GM12872 (cell line): ENCODE results near the gene TRIO.

Experiments used
- CTCF ChIP-seq: IDR thresholded peaks from 3 replicates; pipeline ENCODE4 v1.5.1; 2011; ENCODE audit warnings: low read depth, mild to moderate bottlenecking, low read length, moderate library complexity; ENCODE audit not compliant: insufficient read depth

Gene TRIO

GRCh38 chr5:14125262-14125661, 17.9 kb upstream of the TRIO start:
- no peak for TF ChIP-seq CTCF

DNA sequence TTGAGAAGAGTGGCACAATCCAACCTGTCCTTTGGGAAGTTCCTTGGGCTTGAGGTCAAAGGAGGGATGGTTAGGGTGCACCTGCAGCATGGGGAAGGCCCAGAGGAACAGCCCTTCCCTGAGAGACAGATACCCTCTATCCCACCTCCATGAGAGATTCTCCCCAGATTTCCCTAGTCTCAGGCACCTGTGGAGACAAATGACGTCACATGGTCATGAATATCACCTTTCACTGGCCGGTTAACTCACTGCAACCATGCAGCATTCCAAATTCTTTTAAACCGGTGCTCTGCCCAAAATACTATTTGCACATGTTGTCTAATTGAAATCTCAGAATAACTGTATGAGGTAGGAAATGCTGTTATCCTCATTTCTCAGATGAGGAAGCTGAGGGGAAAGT, 15.6 kb upstream of the TRIO start:
- no peak for TF ChIP-seq CTCF

DNA sequence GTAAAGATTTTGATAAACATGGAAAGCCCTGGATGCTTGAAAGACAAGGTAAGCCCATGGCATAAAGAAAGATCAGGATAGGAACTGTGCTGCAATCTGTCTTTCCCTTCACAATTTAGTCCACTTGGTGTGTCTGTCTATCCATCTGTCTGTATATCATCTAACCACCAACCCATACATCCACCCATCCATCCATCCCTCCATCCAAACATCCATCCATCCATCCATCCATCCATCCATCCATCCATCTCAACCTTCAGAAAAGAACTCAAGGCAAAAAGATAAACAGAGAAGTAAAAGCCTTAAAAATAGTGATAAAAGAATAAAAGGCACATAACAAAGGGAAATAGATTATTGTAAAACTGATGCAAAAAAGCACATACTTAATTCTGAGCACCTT, 15.1 kb upstream of the TRIO start:
- TF ChIP-seq CTCF: no peak

- no peak for TF ChIP-seq CTCF
Measured at GRCh38 chr5:14129123-14129522, 14.0 kb upstream of the TRIO start.

GRCh38 chr5:14131855-14132503, 11.2 kb upstream of the TRIO start:
- TF ChIP-seq CTCF: no peak

DNA sequence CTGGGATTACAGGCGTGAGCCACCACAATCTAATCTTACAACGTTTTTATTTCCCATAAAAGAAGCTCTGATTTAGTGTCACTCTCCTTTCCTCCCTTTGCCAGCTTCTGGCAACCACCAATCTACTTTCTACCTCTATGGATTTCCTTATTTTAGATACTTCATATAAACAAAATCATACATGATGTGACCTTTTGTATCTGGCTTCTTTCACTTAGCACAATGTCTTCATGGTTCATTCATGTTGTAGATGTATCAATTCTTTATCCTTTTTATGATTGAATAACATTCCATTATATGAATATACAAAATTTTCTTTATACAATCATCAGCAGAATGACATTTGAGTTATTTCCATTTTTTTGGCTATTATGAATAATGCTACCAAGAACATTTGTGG, 9.7 kb upstream of the TRIO start:
- TF ChIP-seq CTCF: no peak

DNA sequence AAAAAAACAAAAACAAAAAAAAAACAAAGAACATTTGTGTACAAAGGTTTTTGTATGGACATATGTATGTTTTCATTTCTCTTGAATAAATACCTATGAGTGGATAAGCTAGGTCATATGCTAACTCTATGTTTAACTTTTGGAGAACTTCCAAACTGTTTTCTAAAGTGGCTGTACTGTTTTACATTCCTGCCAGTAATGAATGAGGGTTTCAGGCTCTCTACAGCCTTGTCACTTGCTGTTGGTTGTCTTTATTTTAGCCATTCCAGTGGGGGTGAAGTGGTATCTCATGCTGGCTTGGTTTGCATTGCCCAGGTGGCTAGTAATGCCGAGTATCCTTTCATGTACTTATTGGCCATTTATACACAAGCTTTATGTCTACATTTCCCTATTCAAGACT, 9.1 kb upstream of the TRIO start:
- no peak for TF ChIP-seq CTCF
